IPS-NIHi7 (cell line): ENCODE measurements around the gene CDKAL1.

Source experiments
- DNase-seq: peaks from one replicate; pipeline ENCODE4 v3.0.0; 2012; ENCODE audit warnings: mixed read lengths; ENCODE audit errors: extremely low spot score

CDKAL1 gene

GRCh38 chr6:21256197-21256596 is 721.9 kb downstream of the CDKAL1 start:
- DNase-seq: no peak

- no peak for DNase-seq
These were observed 722.9 kb downstream of the CDKAL1 start for GRCh38 chr6:21257125-21257524.

GRCh38 chr6:21258665-21259064 is 724.4 kb downstream of the CDKAL1 start:
- DNase-seq: no peak

- DNase-seq: no peak
These were observed 725.4 kb downstream of the CDKAL1 start for GRCh38 chr6:21259660-21260059.

GRCh38 chr6:21262504-21262903 is 728.2 kb downstream of the CDKAL1 start:
- no peak for DNase-seq

- DNase-seq: no peak
These were observed 729.5 kb downstream of the CDKAL1 start for GRCh38 chr6:21263531-21264287.

- no peak for DNase-seq
These were observed 730.2 kb downstream of the CDKAL1 start for GRCh38 chr6:21264288-21265033.

- DNase-seq: no peak
These were observed 730.9 kb downstream of the CDKAL1 start for GRCh38 chr6:21265034-21265729.

- no peak for DNase-seq
These were observed 731.4 kb downstream of the CDKAL1 start for GRCh38 chr6:21265730-21266044.

- no peak for DNase-seq
These were observed 736.5 kb downstream of the CDKAL1 start for GRCh38 chr6:21270636-21271201.

- DNase-seq: no peak
These were observed 737.3 kb downstream of the CDKAL1 start for GRCh38 chr6:21271428-21272155.

- DNase-seq: no peak
These were observed 739.2 kb downstream of the CDKAL1 start for GRCh38 chr6:21273451-21273850.

- DNase-seq: no peak
These were observed 740.6 kb downstream of the CDKAL1 start for GRCh38 chr6:21274851-21275250.

GRCh38 chr6:21277601-21278374 is 743.5 kb downstream of the CDKAL1 start:
- peak; percentile 43 for DNase-seq

GRCh38 chr6:21278375-21278745 is 744.1 kb downstream of the CDKAL1 start:
- DNase-seq: no peak

- no peak for DNase-seq
These were observed 745.4 kb downstream of the CDKAL1 start for GRCh38 chr6:21279619-21280018.

GRCh38 chr6:21281366-21281765 is 747.1 kb downstream of the CDKAL1 start:
- DNase-seq: no peak
